Esophagus squamous epithelium (tissue), 5 donors: ENCODE results near the gene NDUFS3. TPM values are rescaled to one million over a fixed set of nuclear protein-coding genes. Genes with fewer than 3 reads are reported as not detected.

ENCODE experiments used
- DNase-seq: peaks from one replicate; lab custom pipeline; 2025; lab: John Stamatoyannopoulos, UW
- H3K27ac ChIP-seq, 4 donors: fragments of 200-600 bp; sonication (generic); one replicate each; pipeline ENCODE4 v1.5.1; 2016 to 2019; ENCODE audit warnings: mild to moderate bottlenecking in 1 of 4
- H3K27me3 ChIP-seq, 4 donors: fragments of 200-600 bp; sonication (generic); 1 replicate in 3 of 4; 2 replicates in 1 of 4; pipeline versions ENCODE4 v1.5.1 to v1.6.0; 2017 to 2021; ENCODE audit warnings: antibody characterized with exemption in 1 of 4
- H3K36me3 ChIP-seq, 3 donors: fragments of 200-600 bp; sonication (generic); one replicate each; pipeline ENCODE4 v1.5.1; 2016 to 2019
- H3K4me1 ChIP-seq, 3 donors: fragments of 200-600 bp; sonication (generic); one replicate each; pipeline ENCODE4 v1.5.1; 2017 to 2019
- H3K4me3 ChIP-seq, 4 donors: fragments of 200-600 bp; sonication (generic); 1 replicate in 3 of 4; 2 replicates in 1 of 4; pipeline ENCODE4 v1.5.1; 2016 to 2019; ENCODE audit warnings: mild to moderate bottlenecking in 2 of 4, moderate library complexity in 1 of 4
- H3K9me3 ChIP-seq, 3 donors: fragments of 200-600 bp; sonication (generic); one replicate each; pipeline ENCODE4 v1.5.1; 2016 to 2019
- CTCF ChIP-seq, 6 experiments: fragments of 450-650 bp in 4 of 6; fragments of 200-600 bp in 2 of 6; sonication (generic) in 2 of 6; IDR thresholded peaks; one replicate each; pipeline ENCODE4 v1.5.1; 2016 to 2019; ENCODE audit warnings: antibody characterized with exemption in 6 of 6, mild to moderate bottlenecking in 4 of 6, moderate library complexity in 4 of 6
- POLR2A ChIP-seq, 4 donors: fragments of 450-650 bp; IDR thresholded peaks; one replicate each; pipeline ENCODE4 v1.6.1; 2017; ENCODE audit warnings: antibody characterized with exemption in 4 of 4, mild to moderate bottlenecking in 4 of 4, moderate library complexity in 3 of 4
- whole genome bisulfite sequencing, 2 donors: methylation state at CpG; one replicate each; pipeline ENCODE4 v1.1.5; 2018; 5-methylcytosine and 5-hydroxymethylcytosine counted together
- intact Hi-C: fragments of 100-400 bp; cut with DNase I; formaldehyde crosslinking; loops from one replicate; pipeline ENCODE4 v1.15.0; 2022
- small RNA-seq, 4 donors: library from RNA; depleted of rRNA; stranded (forward); fragments of <200 nt; gene quantifications; one replicate each; pipeline ENCODE3, GENCODE V24; 2016
- total RNA-seq, 4 donors: library from RNA; depleted of rRNA; stranded (reverse); fragments of >200 nt; gene quantifications; one replicate each; pipeline ENCODE4 v1.1.0, GENCODE V29; 2016
- donor health status: DM: yes; HTN: yes; CAD: no.

NDUFS3 gene
- total RNA-seq, 4 donors from 2014 or later = 65.5 to 89.9 (median 83.6) TPM

DNA sequence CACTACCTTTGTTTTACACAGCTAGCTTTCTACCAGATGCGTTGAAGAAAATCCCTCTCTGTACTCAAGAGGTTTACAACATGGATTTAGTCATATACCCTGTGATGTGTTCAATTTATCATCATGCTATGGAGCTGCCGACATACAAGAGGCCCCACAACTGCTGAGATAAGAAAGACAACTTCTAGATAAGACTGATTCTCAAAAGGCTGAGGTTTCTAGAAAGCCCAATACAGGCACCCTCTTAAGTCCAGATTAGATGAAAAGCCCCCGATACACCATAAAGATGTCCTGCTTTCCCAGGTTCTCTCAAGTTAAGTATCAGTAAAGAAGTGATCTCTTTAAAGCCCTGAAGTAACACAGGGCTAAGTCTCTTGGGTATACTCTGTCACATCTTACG lies 49.2 kb downstream of the NDUFS3 start:
- intact Hi-C loops = no loop called here
- no peak for TF ChIP-seq CTCF (IDR thresholded peaks at IDR 0.05)
- no peak for TF ChIP-seq POLR2A (IDR thresholded peaks at IDR 0.05)
- DNase-seq = no peak
- WGBS, 2 donors = 89 to 94% methylated on average over 4 of the region's 4 CpGs
- no peak overlapping the region for H3K27ac ChIP-seq
- no peaks in the 10 kb centered on the region for H3K27me3 ChIP-seq
- H3K36me3 ChIP-seq = peaks cover 0 to 100% (median 25%) of the 10 kb centered on the region in 3 donors
- no peaks in the 10 kb centered on the region for H3K9me3 ChIP-seq
- H3K4me3 ChIP-seq = no peak overlapping the region
- no peaks in the 10 kb centered on the region for H3K4me1 ChIP-seq

GRCh38 chr11:47631473-47631872 lies 52.6 kb downstream of the NDUFS3 start:
- Histone ChIP-seq H3K36me3 (peaks cover 6 to 100% (median 39%) of the 10 kb centered on the region in 3 donors), H3K4me3 (no peak overlapping the region), H3K4me1 (no peaks in the 10 kb centered on the region), H3K27me3 (no peaks in the 10 kb centered on the region), H3K9me3 (no peaks in the 10 kb centered on the region), H3K27ac (no peak overlapping the region)
- 79% methylated on average over 5 of the region's 5 CpGs for WGBS, 2 donors
- no peak for DNase-seq
- intact Hi-C loops = no loop called here
- no peak for TF ChIP-seq POLR2A (IDR thresholded peaks at IDR 0.05)
- TF ChIP-seq CTCF (IDR thresholded peaks at IDR 0.05) = no peak

Small RNAs within 50 kb of the gene (small RNA-seq; reads per million reads assigned to genes)
- gene RN7SL652P (0 reads per million in 4 donors), gene RNU5E-10P (0 reads per million in 4 donors)

Other genes starting within 250 kb of the NDUFS3 start
- gene MYBPC3, start 226.4 kb upstream of the NDUFS3 start, total RNA-seq = under 1 TPM in 1 of 4 donors, not detected in 3; 0.08 TPM
- 10 to 100 TPM in 2 of 4 donors, 1 to 10 TPM in 2; 2.6 to 15.4 (median 8.8) TPM for gene SPI1, start 200.5 kb upstream of the NDUFS3 start, total RNA-seq
- gene SLC39A13, start 170.5 kb upstream of the NDUFS3 start, total RNA-seq = 10 to 100 TPM; 10.9 to 44.3 (median 13.8) TPM
- 100 to 1,000 TPM in 3 of 4 donors, 10 to 100 TPM in 1; 72.9 to 134 (median 122) TPM for gene PSMC3, start 152.6 kb upstream of the NDUFS3 start, total RNA-seq
- gene RAPSN, start 129.9 kb upstream of the NDUFS3 start, total RNA-seq = under 1 TPM in 1 of 4 donors, not detected in 3; 0.38 TPM
- gene CELF1, start 25.9 kb upstream of the NDUFS3 start, total RNA-seq = 10 to 100 TPM; 50.4 to 88.9 (median 64.1) TPM
- gene PTPMT1, start 13.5 kb upstream of the NDUFS3 start, total RNA-seq = 10 to 100 TPM; 67.7 to 92.3 (median 78.7) TPM
- 10 to 100 TPM; 12.4 to 22.7 (median 16.0) TPM for gene KBTBD4, start 104 bp upstream of the NDUFS3 start, total RNA-seq
- gene FAM180B, start 7.6 kb downstream of the NDUFS3 start, total RNA-seq = not detected
- gene C1QTNF4, start 15.3 kb downstream of the NDUFS3 start, total RNA-seq = under 1 TPM in 3 of 4 donors, not detected in 1; 0.35 to 0.57 (median 0.41) TPM
- 10 to 100 TPM; 44.5 to 67.2 (median 53.9) TPM for gene MTCH2, start 63.5 kb downstream of the NDUFS3 start, total RNA-seq
- gene AGBL2, start 136.3 kb downstream of the NDUFS3 start, total RNA-seq = under 1 TPM in 3 of 4 donors, not detected in 1; 0.35 to 0.76 (median 0.57) TPM
- 100 to 1,000 TPM in 1 of 4 donors, 10 to 100 TPM in 3; 52.4 to 159 (median 79.0) TPM for gene FNBP4, start 188.3 kb downstream of the NDUFS3 start, total RNA-seq